HG02642 (cell line): ENCODE data around the gene RPL3.

Experiments
- ATAC-seq: cut with Tn5 transposase; IDR thresholded peaks from one replicate; pipeline ENCODE4 v1.9.1; 2021; ENCODE audit warnings: mild to moderate bottlenecking; ENCODE audit not compliant: unreplicated experiment, poor library complexity

Gene RPL3

DNA sequence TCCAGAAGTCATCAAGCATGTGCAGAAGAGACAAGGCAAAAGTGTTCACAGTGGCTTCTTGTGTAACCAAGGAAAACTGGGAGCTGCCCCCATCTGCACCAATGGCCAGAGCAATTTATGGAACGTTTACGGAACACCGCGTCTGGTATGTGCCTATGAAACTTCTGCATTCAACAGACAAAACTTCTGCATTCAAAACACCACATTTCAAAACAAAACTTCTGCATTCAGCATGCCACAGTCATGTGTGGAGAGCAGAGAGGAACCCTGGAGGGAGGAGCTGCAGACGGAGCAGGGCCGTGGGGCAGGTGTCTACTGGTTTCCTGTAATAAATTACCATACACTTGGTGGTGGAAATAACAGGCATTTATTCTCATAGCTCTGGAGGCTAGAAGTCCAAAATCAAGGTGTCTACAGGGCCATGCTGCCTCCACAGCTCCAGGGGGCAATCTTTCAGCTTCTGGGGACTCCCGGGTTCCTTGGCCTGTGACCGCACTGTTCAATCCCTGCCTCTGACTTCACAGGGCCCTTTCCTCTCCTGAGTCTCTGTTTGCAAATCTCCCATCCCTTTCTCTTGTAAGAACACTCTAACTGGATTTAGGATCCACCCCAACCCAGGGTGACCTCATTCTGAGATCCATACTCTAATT, 32.2 kb downstream of the RPL3 start:
- ATAC-seq = no peak

DNA sequence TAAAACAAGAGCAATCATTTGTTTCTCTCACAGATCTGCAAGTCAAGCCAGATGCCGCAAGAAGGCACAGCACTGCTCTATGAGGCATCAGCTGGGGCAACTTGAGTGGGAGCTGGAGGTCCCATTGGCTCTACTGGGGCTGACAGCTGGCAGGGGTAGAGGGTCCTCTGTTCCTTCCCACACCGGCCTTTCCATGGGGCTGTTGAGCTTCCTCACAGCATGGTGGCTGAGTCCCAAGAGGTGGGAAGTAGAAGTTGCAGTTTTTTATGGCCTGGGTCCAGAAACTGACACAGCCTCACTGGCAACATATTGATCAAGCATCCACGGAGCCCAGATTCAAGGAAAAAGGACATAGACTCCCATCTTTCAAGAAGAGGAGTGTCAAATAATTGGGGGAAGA, 34.4 kb downstream of the RPL3 start:
- ATAC-seq = no peak

GRCh38 chr22:39284142-39284980, 35.1 kb downstream of the RPL3 start:
- ATAC-seq = no peak

- no peak for ATAC-seq
Observed at GRCh38 chr22:39283322-39284141, 35.9 kb downstream of the RPL3 start.

- ATAC-seq = no peak
Observed at GRCh38 chr22:39282645-39283321, 36.6 kb downstream of the RPL3 start.

DNA sequence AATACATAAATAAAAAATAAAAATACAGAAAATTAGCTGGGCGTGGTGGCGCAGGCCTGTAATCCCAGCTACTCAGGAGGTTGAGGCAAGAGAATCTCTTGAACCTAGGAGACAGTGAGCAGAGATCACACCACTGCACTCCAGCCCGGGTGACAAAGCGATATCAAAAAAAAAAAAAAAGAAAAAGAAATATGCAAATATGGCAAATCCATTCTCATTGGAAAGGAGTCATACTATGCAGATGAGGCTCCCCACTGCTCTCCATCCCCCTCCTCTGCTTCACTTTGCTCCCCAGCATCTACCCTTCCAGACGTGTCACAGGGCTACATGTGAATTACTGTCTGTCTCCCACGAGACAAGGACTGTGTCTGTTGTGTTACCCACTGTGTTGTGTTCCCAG, 38.3 kb downstream of the RPL3 start:
- no peak for ATAC-seq

- no peak for ATAC-seq
Observed at GRCh38 chr22:39280250-39280649, 39.2 kb downstream of the RPL3 start.

DNA sequence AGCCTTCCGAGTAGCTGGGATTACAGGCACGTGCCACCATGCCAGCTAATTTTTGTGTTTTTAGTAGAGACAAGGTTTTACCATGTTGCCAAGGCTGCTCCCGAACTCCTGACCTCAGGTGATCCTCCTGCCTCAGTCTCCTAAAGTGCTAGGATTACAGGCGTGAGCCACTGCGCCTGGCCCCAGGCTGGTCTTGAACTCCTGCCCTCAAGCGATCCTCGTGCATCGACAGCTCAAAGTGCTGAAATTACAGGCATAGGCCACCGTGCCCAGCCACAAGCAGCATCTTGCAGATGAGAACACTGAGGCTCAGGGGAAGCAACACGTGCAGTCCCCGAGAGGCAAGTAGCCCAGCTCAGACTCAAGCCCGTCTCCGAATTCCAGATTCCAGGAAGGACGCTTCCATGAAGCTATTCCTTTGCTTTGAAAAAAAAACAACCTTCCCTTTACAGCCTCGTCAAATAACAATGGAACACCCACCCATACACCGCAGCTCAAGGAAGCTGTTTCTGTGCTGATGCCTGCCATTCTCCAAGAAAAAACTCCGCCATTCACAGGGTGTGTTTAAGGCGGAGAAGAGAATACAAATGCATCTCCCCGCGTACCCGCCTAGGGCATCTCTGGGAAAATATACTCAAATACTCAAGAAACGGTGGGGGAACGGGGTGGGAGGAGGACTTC, 40.1 kb downstream of the RPL3 start:
- ATAC-seq = no peak

DNA sequence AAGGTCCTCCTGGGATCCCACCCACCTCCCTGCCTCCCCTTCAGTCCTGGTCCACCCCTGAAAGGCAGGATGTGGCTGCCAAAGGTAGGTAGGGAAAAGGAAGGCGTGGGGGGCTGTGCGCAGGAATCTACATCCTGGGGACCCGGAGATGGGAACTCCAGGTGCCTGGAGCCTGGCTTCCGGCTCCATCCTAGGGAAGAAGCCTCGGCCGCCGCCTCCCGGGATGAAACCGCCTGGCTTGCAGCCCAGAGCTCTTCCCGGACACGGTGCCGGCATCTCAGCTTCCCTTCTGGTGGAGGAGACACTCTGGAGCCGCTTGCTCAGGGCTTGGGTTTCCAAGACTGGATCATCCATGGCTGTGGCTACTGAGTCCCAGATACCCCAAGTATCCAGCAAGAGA, 41.4 kb downstream of the RPL3 start:
- ATAC-seq = no peak

GRCh38 chr22:39277142-39277607, 42.2 kb downstream of the RPL3 start:
- ATAC-seq = no peak

DNA sequence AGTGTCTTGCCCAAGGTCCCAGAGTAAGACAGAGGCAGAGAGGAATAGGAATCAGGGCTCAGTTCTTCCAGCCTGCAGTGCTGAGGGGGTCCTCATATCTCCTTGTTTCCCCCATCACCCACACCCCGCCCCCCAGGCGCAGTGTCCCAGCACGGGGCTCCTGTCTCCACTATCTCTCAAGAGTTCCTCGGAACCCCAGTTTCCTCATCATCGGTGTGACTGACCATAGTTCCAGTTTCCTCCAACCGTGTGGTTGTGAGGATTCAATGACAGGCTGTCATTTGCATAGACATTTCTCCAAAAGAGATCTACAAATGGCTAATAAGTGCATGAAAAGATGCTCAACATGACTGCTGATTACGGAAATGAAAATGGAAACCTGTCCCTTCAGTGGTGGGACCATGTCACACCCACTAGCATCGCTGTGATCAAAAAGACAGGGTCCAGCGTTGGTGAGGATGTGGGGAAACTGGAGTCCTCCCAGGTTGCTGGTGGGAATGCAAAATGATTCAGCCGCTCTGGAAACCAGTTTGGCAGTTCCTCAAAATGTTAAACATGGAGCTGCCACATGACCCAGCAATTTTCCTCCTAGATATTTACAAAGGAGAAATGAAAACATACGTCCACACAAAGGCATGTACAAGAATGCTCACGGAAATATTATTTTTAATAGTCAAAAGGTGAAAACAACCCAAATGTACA, 42.8 kb downstream of the RPL3 start:
- ATAC-seq = no peak

- ATAC-seq = no peak
Observed at GRCh38 chr22:39275814-39276439, 43.5 kb downstream of the RPL3 start.

DNA sequence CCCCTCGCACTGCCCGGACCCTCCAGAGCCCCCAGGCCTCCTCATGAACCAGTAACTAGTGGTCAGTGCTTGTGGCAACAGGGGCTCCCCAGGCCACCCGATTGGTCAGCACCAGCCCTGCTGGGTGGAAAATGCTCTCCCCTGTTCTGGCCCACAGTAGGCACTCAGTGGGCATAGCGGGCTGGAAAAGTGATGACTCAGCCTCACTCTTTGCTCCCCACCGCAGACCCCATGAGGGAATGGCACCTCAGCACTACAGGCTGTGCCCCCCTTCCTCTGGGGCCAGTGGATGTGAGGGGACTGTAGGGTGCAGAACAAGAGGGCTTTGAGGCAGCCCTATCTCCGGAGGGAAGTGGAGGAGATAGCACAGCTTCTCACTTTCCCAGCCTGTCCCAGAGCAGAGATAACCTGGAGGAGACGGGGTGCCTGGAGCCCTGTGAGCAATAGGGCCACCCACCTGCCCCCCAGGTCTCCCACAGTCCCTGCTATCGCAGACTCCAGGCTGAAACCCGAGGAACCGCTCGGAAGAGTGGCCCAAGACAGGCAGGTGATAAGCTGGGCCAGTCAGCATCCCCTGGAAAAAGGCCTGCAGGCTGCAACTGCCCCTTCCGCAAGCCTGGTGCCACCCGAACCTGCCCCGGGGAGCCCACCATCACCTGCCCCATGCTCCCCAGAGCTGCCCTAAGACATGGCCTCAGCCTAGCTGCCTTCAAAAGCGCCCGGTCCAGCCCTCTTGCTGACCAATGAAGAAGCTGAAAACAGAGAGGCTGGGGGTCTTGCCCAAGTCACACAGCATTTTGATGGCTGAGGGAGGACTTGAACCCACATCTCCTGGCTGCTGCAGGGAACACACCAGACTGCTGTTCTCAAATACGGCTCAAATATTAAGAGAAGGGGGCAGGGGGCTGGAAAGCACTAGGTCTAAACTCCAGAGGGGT, 45.2 kb downstream of the RPL3 start:
- no peak for ATAC-seq

GRCh38 chr22:39270792-39271191, 48.6 kb downstream of the RPL3 start:
- no peak for ATAC-seq

DNA sequence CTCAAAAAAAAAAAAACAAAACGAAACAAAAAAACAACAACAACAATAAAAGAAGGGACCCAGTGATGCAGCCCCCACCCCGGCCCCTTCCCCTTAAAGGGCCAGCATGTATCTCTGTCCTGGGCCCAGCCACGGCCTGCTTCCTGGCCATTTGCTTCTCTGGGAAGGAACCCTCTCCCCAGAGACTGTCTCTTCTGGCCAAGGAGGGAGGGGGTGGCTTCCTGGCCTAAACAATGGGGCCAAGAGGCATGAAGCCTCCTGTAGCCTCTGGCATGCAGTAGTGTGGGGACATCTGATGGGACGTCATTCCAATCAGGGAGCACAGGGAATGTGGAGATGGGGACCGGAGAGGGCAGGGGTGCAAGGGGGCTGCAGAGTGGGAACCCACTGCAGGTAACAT, 49.1 kb downstream of the RPL3 start:
- ATAC-seq = no peak

DNA sequence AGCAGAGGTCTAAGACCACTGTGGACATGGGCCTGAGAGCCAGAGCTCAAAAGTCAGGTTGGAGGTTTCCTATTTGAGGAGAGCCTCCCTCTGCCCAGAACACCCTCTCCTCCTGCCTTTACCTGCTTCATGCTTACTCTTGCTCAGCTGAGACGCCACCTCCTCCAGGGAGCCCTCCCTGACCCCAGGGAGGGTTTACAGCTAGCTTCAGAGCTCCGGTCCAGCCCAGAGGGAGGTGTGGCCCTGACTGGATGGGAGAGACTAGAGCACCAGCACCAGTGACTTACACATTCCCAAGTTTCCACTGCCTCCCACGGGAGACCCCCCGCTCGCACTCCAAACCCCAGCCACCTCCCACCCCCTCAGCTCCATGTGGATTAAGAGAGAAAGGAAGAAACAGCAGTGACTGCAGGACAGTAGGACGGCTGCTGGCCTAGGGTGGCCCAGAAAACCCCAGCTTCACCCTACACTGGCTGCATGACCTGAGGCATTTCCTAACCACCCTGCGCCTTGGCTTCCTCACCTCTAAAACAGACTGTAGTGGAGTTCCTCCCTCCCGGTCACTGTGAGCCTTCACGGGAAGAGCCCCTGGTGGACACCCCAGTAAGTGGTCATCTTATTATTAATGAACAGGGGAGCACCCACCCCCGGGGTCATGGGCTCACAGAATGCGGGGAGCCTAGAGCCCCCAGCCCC, 50.2 kb downstream of the RPL3 start:
- no peak for ATAC-seq

GRCh38 chr22:39268645-39269044, 50.8 kb downstream of the RPL3 start:
- no peak for ATAC-seq
